Measurements from ENCODE around the gene ZNF23.

ZNF23 gene

GRCh38 chr16:71431176-71431575, 30.9 kb downstream of the ZNF23 start:
- DNase-seq (ENCODE audit: low read depth): no peak
- TF ChIP-seq, protein P1, sequence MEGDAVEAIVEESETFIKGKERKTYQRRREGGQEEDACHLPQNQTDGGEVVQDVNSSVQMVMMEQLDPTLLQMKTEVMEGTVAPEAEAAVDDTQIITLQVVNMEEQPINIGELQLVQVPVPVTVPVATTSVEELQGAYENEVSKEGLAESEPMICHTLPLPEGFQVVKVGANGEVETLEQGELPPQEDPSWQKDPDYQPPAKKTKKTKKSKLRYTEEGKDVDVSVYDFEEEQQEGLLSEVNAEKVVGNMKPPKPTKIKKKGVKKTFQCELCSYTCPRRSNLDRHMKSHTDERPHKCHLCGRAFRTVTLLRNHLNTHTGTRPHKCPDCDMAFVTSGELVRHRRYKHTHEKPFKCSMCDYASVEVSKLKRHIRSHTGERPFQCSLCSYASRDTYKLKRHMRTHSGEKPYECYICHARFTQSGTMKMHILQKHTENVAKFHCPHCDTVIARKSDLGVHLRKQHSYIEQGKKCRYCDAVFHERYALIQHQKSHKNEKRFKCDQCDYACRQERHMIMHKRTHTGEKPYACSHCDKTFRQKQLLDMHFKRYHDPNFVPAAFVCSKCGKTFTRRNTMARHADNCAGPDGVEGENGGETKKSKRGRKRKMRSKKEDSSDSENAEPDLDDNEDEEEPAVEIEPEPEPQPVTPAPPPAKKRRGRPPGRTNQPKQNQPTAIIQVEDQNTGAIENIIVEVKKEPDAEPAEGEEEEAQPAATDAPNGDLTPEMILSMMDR (IDR thresholded peaks at IDR 0.05; ENCODE audit: insufficient read depth, low read depth, low read length, missing control alignments): no peak
- H3K4me3 ChIP-seq (ENCODE audit: low read depth, low read length): no peak overlapping the region

GRCh38 chr16:71430744-71431143, 31.3 kb downstream of the ZNF23 start:
- DNase-seq (ENCODE audit: low read depth): no peak
- TF ChIP-seq, protein P1 (IDR thresholded peaks at IDR 0.05; ENCODE audit: insufficient read depth, low read depth, low read length, missing control alignments): no peak
- no peak overlapping the region for H3K4me3 ChIP-seq (ENCODE audit: low read depth, low read length)

- TF ChIP-seq, protein P1 (IDR thresholded peaks at IDR 0.05; ENCODE audit: insufficient read depth, low read depth, low read length, missing control alignments): no peak
- DNase-seq (ENCODE audit: low read depth): no peak
- H3K4me3 ChIP-seq (ENCODE audit: low read depth, low read length): no peak overlapping the region
Observed at GRCh38 chr16:71429581-71429980, 32.5 kb downstream of the ZNF23 start.

GRCh38 chr16:71428883-71429282, 33.2 kb downstream of the ZNF23 start:
- no peak for DNase-seq (ENCODE audit: low read depth)
- H3K4me3 ChIP-seq (ENCODE audit: low read depth, low read length): no peak overlapping the region
- TF ChIP-seq, protein P1 (IDR thresholded peaks at IDR 0.05; ENCODE audit: insufficient read depth, low read depth, low read length, missing control alignments): no peak

DNA sequence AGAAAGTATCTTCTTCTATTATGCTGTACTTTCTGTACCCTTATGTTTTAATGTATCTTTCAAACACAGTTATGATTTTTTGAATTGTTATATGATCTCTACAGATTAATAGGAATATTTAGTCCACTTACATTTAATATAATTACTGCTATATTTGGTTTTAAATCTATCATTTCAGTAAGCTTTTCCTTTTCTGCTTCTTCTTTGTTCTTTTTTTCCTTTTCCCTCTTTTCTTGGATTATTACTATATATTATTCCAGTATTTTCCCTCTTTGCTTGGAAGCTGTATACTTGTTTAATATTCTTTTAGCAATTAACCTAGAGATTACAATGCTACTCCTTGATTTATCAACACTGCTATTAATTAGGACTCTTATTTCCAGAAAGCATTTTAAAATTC, 33.7 kb downstream of the ZNF23 start:
- no peak overlapping the region for H3K4me3 ChIP-seq (ENCODE audit: low read depth, low read length)
- DNase-seq (ENCODE audit: low read depth): no peak
- TF ChIP-seq, protein P1 (IDR thresholded peaks at IDR 0.05; ENCODE audit: insufficient read depth, low read depth, low read length, missing control alignments): no peak

DNA sequence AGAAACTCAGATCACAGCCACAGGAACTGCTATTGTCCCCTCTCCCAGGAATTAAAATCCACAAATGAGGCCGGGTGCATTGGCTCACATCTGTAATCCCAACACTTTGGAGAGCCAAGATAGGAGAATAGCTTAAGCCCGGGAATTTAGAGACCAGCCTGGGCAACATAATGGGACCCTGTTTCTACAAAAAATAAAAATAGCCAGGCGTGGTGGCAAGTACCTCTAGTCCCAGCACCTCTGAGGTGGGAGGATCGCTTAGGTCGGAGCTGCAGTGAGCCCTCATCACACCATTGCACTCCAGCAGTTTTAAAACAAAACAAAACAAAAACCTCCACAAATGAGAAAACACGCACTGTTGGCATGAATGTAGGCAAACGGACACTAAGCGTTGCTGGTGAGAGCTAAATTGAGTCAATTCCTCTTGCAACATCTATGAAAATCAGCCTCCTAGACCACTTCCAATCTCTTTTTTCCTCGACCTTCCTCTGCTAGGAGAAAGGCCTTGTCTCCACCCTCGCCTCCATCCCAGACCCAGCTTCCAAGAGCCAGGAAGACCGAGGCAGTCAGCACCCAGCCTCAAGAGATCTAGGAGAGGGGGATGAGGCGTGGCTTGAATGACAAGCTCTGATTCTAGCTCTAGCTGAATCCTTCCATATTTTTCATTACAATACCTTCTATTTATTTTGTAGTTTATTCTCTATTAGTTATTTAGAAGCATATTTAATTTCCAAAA, 35.0 kb downstream of the ZNF23 start:
- TF ChIP-seq, protein P1 (IDR thresholded peaks at IDR 0.05; ENCODE audit: insufficient read depth, low read depth, low read length, missing control alignments): no peak
- DNase-seq (ENCODE audit: low read depth): no peak
- no peak overlapping the region for H3K4me3 ChIP-seq (ENCODE audit: low read depth, low read length)

Data from GM12865 (cell line).